Endothelial cell of umbilical vein (primary cell): ENCODE data around the gene CASK. TPM values are rescaled to one million over a fixed set of nuclear protein-coding genes. Genes with fewer than 3 reads are reported as not detected.

Source experiments
- BruUV-seq: library from RNA; stranded (reverse); fragments of 400-500 nt; replicated peaks from 2 replicates; lab custom pipeline; 2021; lab: Mats Ljungman, UMichigan
- CTCF ChIA-PET: fragments of 300-600, 350-600 bp; sonication (Branson Sonifier 250); formaldehyde crosslinking; loops from one replicate; lab custom pipeline; 2021; ENCODE audit warnings: antibody characterized with exemption, inconsistent platforms; lab: Charles Lee
- POLR2A ChIA-PET: fragments of 300-600, 350-600 bp; sonication (Branson Sonifier 250); formaldehyde crosslinking; loops from one replicate; lab custom pipeline; 2021; ENCODE audit warnings: antibody characterized with exemption, inconsistent platforms; lab: Charles Lee
- DNase-seq: peaks from one replicate; pipeline ENCODE4 v3.0.0-alpha.2; 2011; ENCODE audit warnings: low read depth, low spot score
- FAIRE-seq: peaks from 2 replicates; lab custom pipeline; 2011; peaks lifted over from hg19 to GRCh38; lab: Jason Lieb, UNC
- H2AFZ ChIP-seq: 2 replicates; pipeline ENCODE4 v1.6.0; 2012; ENCODE audit warnings: low read depth, low read length, control low read depth, inconsistent platforms
- H3K27ac ChIP-seq: 2 replicates; pipeline ENCODE4 v1.5.1; 2011; ENCODE audit warnings: low read depth, mild to moderate bottlenecking, control low read depth, low read length, moderate library complexity; ENCODE audit not compliant: insufficient read depth
- H3K27me3 ChIP-seq, 2 experiments: 2 replicates each; pipeline versions ENCODE4 v1.6.0 to v1.6.1; 2011; ENCODE audit warnings: low read length in 2 of 2, mixed read lengths in 1 of 2; ENCODE audit not compliant: control insufficient read depth in 2 of 2, insufficient read depth in 2 of 2
- H3K36me3 ChIP-seq, 2 experiments: 2 replicates in 1 of 2; 3 replicates in 1 of 2; pipeline ENCODE4 v1.5.1; 2011; ENCODE audit warnings: low read length in 2 of 2, mild to moderate bottlenecking in 1 of 2, moderate library complexity in 1 of 2; ENCODE audit not compliant: control insufficient read depth in 2 of 2, insufficient read depth in 2 of 2; ENCODE audit errors: extremely low read depth in 1 of 2
- H3K4me1 ChIP-seq: 3 replicates; pipeline ENCODE4 v1.5.1; 2011; ENCODE audit warnings: mild to moderate bottlenecking, low read length; ENCODE audit not compliant: control insufficient read depth, insufficient read depth; ENCODE audit errors: extremely low read depth
- H3K4me2 ChIP-seq: 2 replicates; pipeline ENCODE4 v1.6.1; 2011; ENCODE audit warnings: low read length, control low read depth, mixed read lengths; ENCODE audit not compliant: insufficient read depth
- H3K4me3 ChIP-seq, 3 experiments: fragments of 200-600 bp in 1 of 3; sonication (generic), shearing (Covaris generic) in 1 of 3; replicated peaks in 1 of 3; 2 replicates each; pipeline ENCODE4 v1.5.1; 2011 to 2016; ENCODE audit warnings: control low read depth in 3 of 3, low read length in 3 of 3, mild to moderate bottlenecking in 2 of 3, inconsistent platforms in 1 of 3, low read depth in 1 of 3, moderate library complexity in 1 of 3; ENCODE audit not compliant: insufficient read depth in 1 of 3
- H3K79me2 ChIP-seq: 2 replicates; pipeline ENCODE4 v1.6.0; 2012; ENCODE audit warnings: low read length, inconsistent platforms; ENCODE audit not compliant: control insufficient read depth, insufficient read depth
- H3K9ac ChIP-seq: replicated peaks from 2 replicates; pipeline ENCODE3; 2011; ENCODE audit warnings: low read length, control low read depth; ENCODE audit not compliant: insufficient read depth; ENCODE audit errors: extremely low read depth
- H3K9me1 ChIP-seq: replicated peaks from 3 replicates; pipeline ENCODE4 v1.6.0; 2011; ENCODE audit warnings: mild to moderate bottlenecking, low read length; ENCODE audit not compliant: control insufficient read depth, insufficient read depth; ENCODE audit errors: extremely low read depth
- H3K9me3 ChIP-seq: replicated peaks from 2 replicates; pipeline ENCODE4 v1.5.1; 2012; ENCODE audit warnings: low read length, inconsistent platforms; ENCODE audit not compliant: control insufficient read depth, insufficient read depth
- H4K20me1 ChIP-seq: replicated peaks from 2 replicates; pipeline ENCODE3; 2011; ENCODE audit warnings: mild to moderate bottlenecking, low read length; ENCODE audit not compliant: control insufficient read depth, insufficient read depth; ENCODE audit errors: extremely low read depth
- EZH2 ChIP-seq: IDR thresholded peaks from 2 replicates; pipeline ENCODE4 v1.6.1; 2012; ENCODE audit warnings: borderline replicate concordance, low read depth, mild to moderate bottlenecking, moderate library complexity, low read length, inconsistent platforms; ENCODE audit not compliant: severe bottlenecking
- GATA2 ChIP-seq: IDR thresholded peaks from 2 replicates; pipeline ENCODE4 v1.7.0; 2011; ENCODE audit warnings: low read depth, mild to moderate bottlenecking, moderate library complexity, mixed read lengths, low read length; ENCODE audit not compliant: insufficient read length, insufficient read depth
- JUN ChIP-seq: IDR thresholded peaks from 2 replicates; pipeline ENCODE4 v1.6.1; 2011; ENCODE audit warnings: borderline replicate concordance, low read depth; ENCODE audit not compliant: insufficient read length, insufficient read depth
- MAX ChIP-seq: IDR thresholded peaks from 2 replicates; pipeline ENCODE4 v1.6.1; 2011; ENCODE audit not compliant: insufficient read depth, insufficient read length
- MYC ChIP-seq: IDR thresholded peaks from one replicate; pipeline ENCODE4 v1.6.1; 2011; ENCODE audit warnings: mild to moderate bottlenecking, low read depth, low read length
- POLR2A ChIP-seq: IDR thresholded peaks from 2 replicates; pipeline ENCODE4 v1.6.1; 2012; ENCODE audit warnings: low read depth, mild to moderate bottlenecking, control low read depth, low read length
- dilution Hi-C: fragments of 300-500 bp; cut with MboI; formaldehyde crosslinking; loops from one replicate; pipeline ENCODE4 v1.15.0; 2019; ENCODE audit warnings: low sequenced_read_pairs; ENCODE audit not compliant: extremely low pct_ligation_motif_present
- intact Hi-C: fragments of 100-400 bp; cut with micrococcal nuclease; formaldehyde crosslinking; loops from one replicate; pipeline ENCODE4 v1.10.0; 2022
- polyA plus RNA-seq, 4 experiments: library from polyadenylated mRNA; depleted of rRNA in 3 of 4; stranded (reverse) in 3 of 4; unstranded in 1 of 4; fragments of >200 nt; gene quantifications; 2 replicates each; pipeline versions ENCODE4 v1.2.1 to v1.2.3, GENCODE V29; 2011 to 2012; ENCODE audit warnings: missing spikeins in 1 of 4
- total RNA-seq: library from RNA; stranded (reverse); gene quantifications from 2 replicates; pipeline ENCODE4 v1.2.3, GENCODE V29; 2021
- TF ChIP-seq, protein P1 (sequence below), 2 donors: IDR thresholded peaks; 1 replicate in 1 of 2; 2 replicates in 1 of 2; pipeline ENCODE4 v1.5.1; 2011; ENCODE audit warnings: low read length in 2 of 2, mild to moderate bottlenecking in 2 of 2, moderate library complexity in 2 of 2, control low read depth in 1 of 2, inconsistent platforms in 1 of 2, low read depth in 1 of 2; ENCODE audit not compliant: insufficient read depth in 1 of 2; ENCODE audit errors: extremely low read depth in 1 of 2

Gene CASK
- total and polyA plus RNA-seq, 2 donors (not counting 3 experiments of a cell fraction or from before 2014, with no cell fraction given), result 6.4 to 30.4 TPM

DNA sequence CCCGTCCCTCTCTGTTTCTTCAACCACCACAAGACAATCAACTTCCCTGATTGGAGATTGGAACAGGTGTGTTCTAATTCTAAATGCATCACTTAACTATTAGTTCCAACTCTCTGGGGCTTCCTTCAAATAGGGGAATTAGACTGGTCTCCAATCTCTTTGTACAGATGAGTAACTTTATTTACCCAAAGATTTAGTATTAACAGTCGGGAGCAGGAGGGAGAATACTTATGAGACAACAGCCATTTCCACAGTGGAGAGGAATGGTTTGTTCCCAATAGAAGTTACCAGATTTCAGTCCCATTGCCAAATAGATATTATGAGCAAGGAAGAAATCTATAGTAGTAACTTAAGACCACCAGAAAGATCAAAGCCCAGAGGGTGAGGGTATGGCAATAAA, 46.2 kb downstream of the CASK start:
- Histone ChIP-seq H2AFZ (no peak overlapping the region), H3K9me3 (no peaks in the 10 kb centered on the region), H3K79me2 (no peaks in the 10 kb centered on the region), H3K27ac (no peak overlapping the region), H3K9ac (no peak overlapping the region), H4K20me1 (no peaks in the 10 kb centered on the region), H3K27me3 (no peaks in the 10 kb centered on the region), H3K4me3 (no peak overlapping the region), H3K4me2 (no peak overlapping the region), H3K4me1 (no peaks in the 10 kb centered on the region), H3K9me1 (no peaks in the 10 kb centered on the region), H3K36me3 (no peaks in the 10 kb centered on the region)
- dilution Hi-C loops, result no loop called here
- FAIRE-seq (no peak), DNase-seq (no peak)
- TF ChIP-seq MAX (no peak), JUN (no peak), GATA2 (no peak), MYC (no peak), EZH2 (no peak), POLR2A (no peak)
- TF ChIP-seq, protein P1, sequence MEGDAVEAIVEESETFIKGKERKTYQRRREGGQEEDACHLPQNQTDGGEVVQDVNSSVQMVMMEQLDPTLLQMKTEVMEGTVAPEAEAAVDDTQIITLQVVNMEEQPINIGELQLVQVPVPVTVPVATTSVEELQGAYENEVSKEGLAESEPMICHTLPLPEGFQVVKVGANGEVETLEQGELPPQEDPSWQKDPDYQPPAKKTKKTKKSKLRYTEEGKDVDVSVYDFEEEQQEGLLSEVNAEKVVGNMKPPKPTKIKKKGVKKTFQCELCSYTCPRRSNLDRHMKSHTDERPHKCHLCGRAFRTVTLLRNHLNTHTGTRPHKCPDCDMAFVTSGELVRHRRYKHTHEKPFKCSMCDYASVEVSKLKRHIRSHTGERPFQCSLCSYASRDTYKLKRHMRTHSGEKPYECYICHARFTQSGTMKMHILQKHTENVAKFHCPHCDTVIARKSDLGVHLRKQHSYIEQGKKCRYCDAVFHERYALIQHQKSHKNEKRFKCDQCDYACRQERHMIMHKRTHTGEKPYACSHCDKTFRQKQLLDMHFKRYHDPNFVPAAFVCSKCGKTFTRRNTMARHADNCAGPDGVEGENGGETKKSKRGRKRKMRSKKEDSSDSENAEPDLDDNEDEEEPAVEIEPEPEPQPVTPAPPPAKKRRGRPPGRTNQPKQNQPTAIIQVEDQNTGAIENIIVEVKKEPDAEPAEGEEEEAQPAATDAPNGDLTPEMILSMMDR (IDR thresholded peaks at IDR 0.05; ENCODE audit: extremely low read depth in 1 of 2, insufficient read depth in 1 of 2, low read depth in 1 of 2, low read length in 2 of 2), result no peak
- ChIA-PET CTCF (no interaction called here), POLR2A (no interaction called here)
- intact Hi-C loops, result no loop called here
- BruUV-seq, result no TSS peak
